CD4-positive, alpha-beta T cell (primary cell): ENCODE measurements around the gene SLC35D2. TPM values are rescaled to one million over a fixed set of nuclear protein-coding genes. Genes with fewer than 3 reads are reported as not detected.
A peak's percentile ranks its signal among the peaks of the same experiment; 100 is the strongest.

Experiments
- ATAC-seq: fragments of 200-7000 bp; cut with Tn5 transposase; one replicate; pipeline ENCODE4 v1.10.0; 2022; ENCODE audit warnings: mild to moderate bottlenecking; ENCODE audit not compliant: poor library complexity
- CTCF ChIA-PET: fragments of 350-600 bp; sonication (Branson Sonifier 250); formaldehyde crosslinking; loops from one replicate; lab custom pipeline; 2021; ENCODE audit warnings: antibody characterized with exemption, inconsistent platforms; lab: Charles Lee
- POLR2A ChIA-PET: fragments of 350-600 bp; sonication (Branson Sonifier 250); formaldehyde crosslinking; loops from one replicate; lab custom pipeline; 2021; ENCODE audit warnings: antibody characterized with exemption, inconsistent platforms; lab: Charles Lee
- DNase-seq, 14 experiments: peaks; one replicate each; pipeline ENCODE4 v3.0.0-alpha.2; 2013 to 2020; ENCODE audit warnings: mixed read lengths in 2 of 14
- H3K27ac ChIP-seq, 2 donors: one replicate each; pipeline versions ENCODE4 v1.5.1 to v1.7.0; 2013; ENCODE audit warnings: low read length in 2 of 2, low read depth in 1 of 2, mild to moderate bottlenecking in 1 of 2
- H3K27me3 ChIP-seq, 2 experiments: 1 replicate in 1 of 2; 2 replicates in 1 of 2; pipeline versions ENCODE4 v1.6.1 to v1.7.0; 2013; ENCODE audit warnings: low read length in 2 of 2, control low read depth in 1 of 2, mild to moderate bottlenecking in 1 of 2, moderate library complexity in 1 of 2; ENCODE audit not compliant: insufficient read depth in 2 of 2, control insufficient read depth in 1 of 2
- H3K36me3 ChIP-seq: one replicate; pipeline ENCODE4 v1.6.1; 2013; ENCODE audit warnings: low read length, control low read depth; ENCODE audit not compliant: insufficient read depth
- H3K4me1 ChIP-seq: one replicate; pipeline ENCODE4 v1.6.1; 2013; ENCODE audit warnings: low read length, control low read depth; ENCODE audit not compliant: insufficient read depth
- H3K4me3 ChIP-seq: one replicate; pipeline ENCODE4 v1.5.1; 2013; ENCODE audit warnings: mild to moderate bottlenecking, low read length, moderate library complexity
- H3K9me3 ChIP-seq, 2 experiments: 1 replicate in 1 of 2; 2 replicates in 1 of 2; pipeline versions ENCODE4 v1.6.1 to v1.7.0; 2013; ENCODE audit warnings: low read length in 2 of 2, mild to moderate bottlenecking in 2 of 2, control low read depth in 1 of 2, moderate library complexity in 1 of 2; ENCODE audit not compliant: control insufficient read depth in 1 of 2, insufficient read depth in 1 of 2
- H3K27ac Mint-ChIP-seq: one replicate; pipeline ENCODE4 v1.8.0; 2020; ENCODE audit warnings: mixed read lengths
- H3K27me3 Mint-ChIP-seq: one replicate; pipeline ENCODE4 v1.8.0; 2021; ENCODE audit warnings: mixed read lengths
- H3K36me3 Mint-ChIP-seq: one replicate; pipeline ENCODE4 v1.8.0; 2021; ENCODE audit warnings: low read depth, mixed read lengths
- H3K4me1 Mint-ChIP-seq: one replicate; pipeline ENCODE4 v1.8.0; 2021; ENCODE audit warnings: low read depth, mixed read lengths
- H3K4me3 Mint-ChIP-seq: one replicate; pipeline ENCODE4 v1.8.0; 2020; ENCODE audit warnings: mild to moderate bottlenecking, mixed read lengths
- H3K9me3 Mint-ChIP-seq: one replicate; pipeline ENCODE4 v1.8.0; 2020; ENCODE audit warnings: mixed read lengths
- intact Hi-C, 2 experiments: fragments of 100-400 bp; cut with DNase I in 1 of 2; cut with micrococcal nuclease in 1 of 2; formaldehyde crosslinking; loops; one replicate each; pipeline versions ENCODE4 v1.15.1 to v1.9.0; 2023 to 2025; cut with DNase I, micrococcal nuclease
- total RNA-seq, 174 experiments: library from RNA in 2 of 174; stranded (reverse) in 2 of 174; gene quantifications; one replicate each; pipeline ENCODE4 v1.2.3 and lab custom pipeline; 2021 to 2026
- TF ChIP-seq, protein P1 (sequence below): fragments of 200-600 bp; IDR thresholded peaks from one replicate; pipeline ENCODE4 v1.8.0; 2022; ENCODE audit warnings: antibody characterized with exemption, mild to moderate bottlenecking

Gene SLC35D2
- total RNA-seq, 2 experiments from 2014 or later = 13.2 to 14.7 TPM

DNA sequence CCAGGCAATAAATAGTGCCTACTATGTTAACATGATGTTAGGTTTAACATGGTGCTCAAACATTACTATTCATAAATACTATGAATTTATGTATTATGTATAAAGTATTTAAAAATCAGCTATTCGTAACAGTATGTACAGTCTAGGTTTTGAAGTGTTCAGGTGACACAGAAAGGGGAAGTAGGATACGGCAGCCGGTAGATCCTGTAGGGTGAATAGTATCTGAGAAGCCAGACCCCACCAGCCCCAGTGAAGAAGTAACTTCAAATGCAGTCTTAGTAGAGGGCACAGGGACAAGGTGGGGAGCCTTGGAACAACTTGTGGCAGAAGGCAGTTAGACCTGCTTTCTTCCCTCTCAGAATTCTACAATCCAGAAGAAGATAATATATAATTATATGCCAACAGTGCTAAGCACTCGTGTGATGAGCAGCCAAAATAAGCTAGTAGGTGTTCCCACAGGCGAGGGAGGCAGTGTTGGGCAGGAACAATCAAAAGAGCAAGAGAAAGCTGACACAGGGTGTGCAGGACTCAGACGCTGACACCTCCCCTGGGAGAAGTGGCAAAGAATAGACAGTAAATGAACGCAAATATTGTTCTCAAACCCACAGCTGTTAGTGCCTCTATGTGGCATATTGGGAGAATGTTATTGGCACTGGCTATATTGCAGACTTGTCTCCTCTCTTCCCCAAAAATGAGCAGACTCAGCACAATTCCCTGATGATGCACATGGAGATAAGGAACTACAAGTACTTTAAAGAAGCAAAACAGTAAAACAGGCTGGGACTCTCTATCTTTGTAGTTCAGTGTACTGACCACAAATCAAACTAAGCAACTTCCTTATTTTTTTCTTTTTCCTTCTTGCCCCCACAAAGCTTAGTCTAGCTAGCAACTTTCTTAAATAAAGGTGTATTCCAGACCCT lies 30.1 kb upstream of the SLC35D2 start:
- TF ChIP-seq, protein P1, sequence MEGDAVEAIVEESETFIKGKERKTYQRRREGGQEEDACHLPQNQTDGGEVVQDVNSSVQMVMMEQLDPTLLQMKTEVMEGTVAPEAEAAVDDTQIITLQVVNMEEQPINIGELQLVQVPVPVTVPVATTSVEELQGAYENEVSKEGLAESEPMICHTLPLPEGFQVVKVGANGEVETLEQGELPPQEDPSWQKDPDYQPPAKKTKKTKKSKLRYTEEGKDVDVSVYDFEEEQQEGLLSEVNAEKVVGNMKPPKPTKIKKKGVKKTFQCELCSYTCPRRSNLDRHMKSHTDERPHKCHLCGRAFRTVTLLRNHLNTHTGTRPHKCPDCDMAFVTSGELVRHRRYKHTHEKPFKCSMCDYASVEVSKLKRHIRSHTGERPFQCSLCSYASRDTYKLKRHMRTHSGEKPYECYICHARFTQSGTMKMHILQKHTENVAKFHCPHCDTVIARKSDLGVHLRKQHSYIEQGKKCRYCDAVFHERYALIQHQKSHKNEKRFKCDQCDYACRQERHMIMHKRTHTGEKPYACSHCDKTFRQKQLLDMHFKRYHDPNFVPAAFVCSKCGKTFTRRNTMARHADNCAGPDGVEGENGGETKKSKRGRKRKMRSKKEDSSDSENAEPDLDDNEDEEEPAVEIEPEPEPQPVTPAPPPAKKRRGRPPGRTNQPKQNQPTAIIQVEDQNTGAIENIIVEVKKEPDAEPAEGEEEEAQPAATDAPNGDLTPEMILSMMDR = no peak
- Mint-ChIP-seq H3K4me1 (peaks cover 41% of the 10 kb centered on the region), H3K27ac (peak overlapping the region; percentile 77), H3K9me3 (no peaks in the 10 kb centered on the region), H3K4me3 (peak overlapping the region; percentile 79), H3K36me3 (no peaks in the 10 kb centered on the region), H3K27me3 (no peaks in the 10 kb centered on the region)
- ChIA-PET CTCF (interaction anchor here (1.0 to 1.8 kb wide), 2 partner anchors 12 to 86 kb away, joined by 4 to 5 read pairs; no protein-coding TSS in a partner anchor), POLR2A (interaction anchor here (0.6 to 1.8 kb wide), 7 partner anchors 12 to 86 kb away, joined by 3 to 14 read pairs (median 4); partner anchors contain the start of gene HABP4)
- peak in 5 of 14 experiments; percentile 5 to 45 (median 39) for DNase-seq
- Histone ChIP-seq H3K9me3 (no peaks in the 10 kb centered on the region), H3K27me3 (no peaks in the 10 kb centered on the region), H3K4me3 (peak overlapping the region; percentile 34), H3K27ac (peak overlapping the region in 1 of 2 donors; percentile 65), H3K36me3 (no peaks in the 10 kb centered on the region), H3K4me1 (peaks cover 32% of the 10 kb centered on the region)
- intact Hi-C loops = loop anchor here in 1 of 2 experiments (5.0 to 10.0 kb wide), 2 partner anchors 86 to 1689 kb away; partner anchors contain the start of gene AOPEP
- ATAC-seq = no peak

DNA sequence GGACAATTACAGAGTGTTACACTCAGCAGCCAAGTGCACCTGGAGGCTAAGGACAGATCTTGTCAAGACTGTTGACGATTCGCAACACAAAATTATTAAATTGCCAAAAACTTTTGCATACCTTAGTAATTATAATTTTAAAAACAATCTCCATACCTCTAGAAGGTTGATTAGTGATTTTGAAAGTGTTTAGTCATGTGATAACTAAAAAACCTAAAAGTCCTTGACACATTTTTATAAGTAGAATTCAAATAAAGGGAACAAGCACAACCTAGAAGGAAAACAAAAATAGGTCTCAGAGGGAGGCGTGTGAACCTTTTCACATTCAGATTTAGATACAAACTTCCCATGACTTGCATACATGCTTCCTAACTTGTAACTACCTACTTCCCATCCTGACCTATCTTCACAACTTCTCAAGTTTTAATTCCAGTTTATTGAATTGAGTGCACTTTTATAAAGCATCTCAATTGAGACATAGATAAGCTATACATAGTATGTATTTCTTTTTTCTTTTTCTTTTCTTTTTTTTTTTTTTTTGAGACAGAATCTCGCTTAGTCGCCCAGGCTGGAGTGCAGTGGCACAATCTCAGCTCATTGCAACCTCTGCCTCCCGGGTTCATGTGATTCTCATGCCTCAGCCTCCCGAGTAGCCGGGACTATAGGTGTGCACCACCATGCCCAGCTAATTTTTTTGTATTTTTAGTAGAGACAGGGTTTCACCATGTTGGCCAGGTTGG lies 28.8 kb upstream of the SLC35D2 start:
- intact Hi-C loops = loop anchor here in 1 of 2 experiments (5.0 to 10.0 kb wide), 2 partner anchors 85 to 1688 kb away; partner anchors contain the start of gene AOPEP

More for the DNA sequence above, 28.8 kb upstream of the SLC35D2 start:
- no peaks in the 10 kb centered on the region for H3K27me3 Mint-ChIP-seq
- H3K4me1 ChIP-seq = peaks cover 32% of the 10 kb centered on the region
- no peaks in the 10 kb centered on the region for H3K36me3 ChIP-seq
- CTCF ChIA-PET = no interaction called here
- peak overlapping the region; percentile 77 for H3K27ac Mint-ChIP-seq
- H3K4me1 Mint-ChIP-seq = peaks cover 45% of the 10 kb centered on the region
- H3K27me3 ChIP-seq = no peaks in the 10 kb centered on the region
- no peak overlapping the region for H3K4me3 ChIP-seq
- no peak for DNase-seq
- H3K27ac ChIP-seq = no peak overlapping the region
- no peaks in the 10 kb centered on the region for H3K9me3 ChIP-seq
- no peak for ATAC-seq
- POLR2A ChIA-PET = no interaction called here
- TF ChIP-seq, protein P1 = no peak
- no peak overlapping the region for H3K4me3 Mint-ChIP-seq
- no peaks in the 10 kb centered on the region for H3K9me3 Mint-ChIP-seq
- H3K36me3 Mint-ChIP-seq = no peaks in the 10 kb centered on the region
